BE2C (cell line): ENCODE measurements around the gene TNKS1BP1.

Source experiments
- DNase-seq: peaks from one replicate; pipeline ENCODE4 v3.0.0-alpha.2; 2020
- H3K27me3 ChIP-seq: fragments of 250-450 bp; sonication (Bioruptor Pico); 2 replicates; pipeline ENCODE4 v1.5.1; 2020; ENCODE audit warnings: mild to moderate bottlenecking
- H3K36me3 ChIP-seq: fragments of 250-450 bp; sonication (Bioruptor Pico); 2 replicates; pipeline ENCODE4 v1.5.1; 2020; ENCODE audit warnings: mild to moderate bottlenecking
- H3K4me1 ChIP-seq: fragments of 250-450 bp; sonication (Bioruptor Pico); 2 replicates; pipeline ENCODE4 v1.5.1; 2020
- H3K4me3 ChIP-seq: 2 replicates; pipeline ENCODE4 v1.5.1; 2011; ENCODE audit warnings: low read depth, low read length
- H3K9me3 ChIP-seq: fragments of 250-450 bp; sonication (Bioruptor Pico); 2 replicates; pipeline ENCODE4 v1.5.1; 2020
- CTCF ChIP-seq: IDR thresholded peaks from 2 replicates; pipeline ENCODE4 v1.5.1; 2012; ENCODE audit warnings: mild to moderate bottlenecking, low read depth, low read length

The TNKS1BP1 gene

GRCh38 chr11:57336111-57336666 is 11.4 kb upstream of the TNKS1BP1 start:
- no peak for TF ChIP-seq CTCF

GRCh38 chr11:57335343-57336110 is 10.8 kb upstream of the TNKS1BP1 start, which contains the start of gene SSRP1:
Gene SSRP1, minus strand, starts transcription at chr11:57335892. Its CDS starts 771 bp downstream, at chr11:57335121.
- Histone ChIP-seq H3K27me3 (no peaks in the 10 kb centered on the region), H3K36me3 (peaks cover 37% of the 10 kb centered on the region), H3K4me3 (peak within 1 kb of the TSS; percentile 83), H3K4me1 (peaks cover 4% of the 10 kb centered on the region), H3K9me3 (no peaks in the 10 kb centered on the region)
- DNase-seq, result peak; percentile 84
- TF ChIP-seq CTCF, result no peak

More at GRCh38 chr11:57336111-57336666, 11.4 kb upstream of the TNKS1BP1 start:
- H3K27me3 ChIP-seq, result no peaks in the 10 kb centered on the region
- no peak for DNase-seq
- H3K9me3 ChIP-seq, result no peaks in the 10 kb centered on the region
- H3K4me3 ChIP-seq, result peak overlapping the region; percentile 83
- H3K4me1 ChIP-seq, result peaks cover 4% of the 10 kb centered on the region
- peaks cover 31% of the 10 kb centered on the region for H3K36me3 ChIP-seq

- H3K36me3 ChIP-seq, result peaks cover 43% of the 10 kb centered on the region
Measured at GRCh38 chr11:57335023-57335342, 10.2 kb upstream of the TNKS1BP1 start.

GRCh38 chr11:57332694-57333440 is 8.1 kb upstream of the TNKS1BP1 start:
- TF ChIP-seq CTCF, result no peak
- no peak for DNase-seq
- peaks cover 2% of the 10 kb centered on the region; the same call in 1 of the 2 replicates for H3K4me1 ChIP-seq
- no peak overlapping the region for H3K4me3 ChIP-seq
- peaks cover 56% of the 10 kb centered on the region for H3K36me3 ChIP-seq
- H3K27me3 ChIP-seq, result no peaks in the 10 kb centered on the region
- no peaks in the 10 kb centered on the region for H3K9me3 ChIP-seq

More at GRCh38 chr11:57335023-57335342, 10.2 kb upstream of the TNKS1BP1 start:
- TF ChIP-seq CTCF, result no peak
- Histone ChIP-seq H3K27me3 (no peaks in the 10 kb centered on the region), H3K9me3 (no peaks in the 10 kb centered on the region), H3K4me3 (peak overlapping the region; percentile 83), H3K4me1 (peaks cover 2% of the 10 kb centered on the region; the same call in 1 of the 2 replicates)
- no peak for DNase-seq

- H3K4me3 ChIP-seq, result no peak overlapping the region
- TF ChIP-seq CTCF, result no peak
Measured at GRCh38 chr11:57331720-57332119, 7.0 kb upstream of the TNKS1BP1 start.

GRCh38 chr11:57330029-57330428 is 5.3 kb upstream of the TNKS1BP1 start:
- no peak overlapping the region for H3K4me3 ChIP-seq
- no peak for TF ChIP-seq CTCF
- no peaks in the 10 kb centered on the region for H3K4me1 ChIP-seq
- H3K27me3 ChIP-seq, result no peaks in the 10 kb centered on the region
- DNase-seq, result no peak
- H3K36me3 ChIP-seq, result peaks cover 73% of the 10 kb centered on the region
- no peaks in the 10 kb centered on the region for H3K9me3 ChIP-seq

More at GRCh38 chr11:57331720-57332119, 7.0 kb upstream of the TNKS1BP1 start:
- Histone ChIP-seq H3K9me3 (no peaks in the 10 kb centered on the region), H3K4me1 (peaks cover 2% of the 10 kb centered on the region; the same call in 1 of the 2 replicates), H3K36me3 (peaks cover 62% of the 10 kb centered on the region), H3K27me3 (no peaks in the 10 kb centered on the region)
- DNase-seq, result no peak
